H9 (cell line): Measurements from ENCODE around the gene CCDC157. TPM values are rescaled to one million over a fixed set of nuclear protein-coding genes. Genes with fewer than 3 reads are reported as not detected.

Source experiments
- DNase-seq: peaks from one replicate; pipeline ENCODE4 v3.0.0-alpha.2; 2017
- H2AFZ ChIP-seq: one replicate; pipeline ENCODE4 v1.6.1; 2013; ENCODE audit warnings: mild to moderate bottlenecking, low read length, control low read depth, moderate library complexity
- H2AK5ac ChIP-seq: 2 replicates; pipeline ENCODE4 v1.6.1; 2013; ENCODE audit warnings: low read length, control low read depth, mixed read lengths; ENCODE audit not compliant: insufficient read length
- H2BK120ac ChIP-seq: one replicate; pipeline ENCODE4 v1.6.1; 2013; ENCODE audit warnings: low read depth, mild to moderate bottlenecking, low read length, control low read depth, inconsistent platforms; ENCODE audit not compliant: poor library complexity, severe bottlenecking
- H2BK12ac ChIP-seq: 2 replicates; pipeline ENCODE4 v1.6.1; 2013; ENCODE audit warnings: low read length, control low read depth, mixed read lengths, low read depth; ENCODE audit not compliant: insufficient read length
- H2BK15ac ChIP-seq: 2 replicates; pipeline ENCODE4 v1.6.1; 2013; ENCODE audit warnings: low read depth, low read length, control low read depth
- H2BK20ac ChIP-seq: one replicate; pipeline ENCODE4 v1.6.1; 2013; ENCODE audit warnings: low read depth, mild to moderate bottlenecking, low read length, control low read depth, inconsistent platforms; ENCODE audit not compliant: poor library complexity, severe bottlenecking
- H2BK5ac ChIP-seq: 2 replicates; pipeline ENCODE4 v1.6.1; 2013; ENCODE audit warnings: low read length, control low read depth, mixed read lengths; ENCODE audit not compliant: insufficient read length
- H3K14ac ChIP-seq: 2 replicates; pipeline ENCODE4 v1.6.1; 2013; ENCODE audit warnings: low read length, control low read depth; ENCODE audit not compliant: insufficient read depth
- H3K18ac ChIP-seq: 2 replicates; pipeline ENCODE4 v1.6.1; 2013; ENCODE audit warnings: low read depth, mild to moderate bottlenecking, mixed read lengths, low read length, control low read depth; ENCODE audit not compliant: insufficient read length
- H3K23ac ChIP-seq: 2 replicates; pipeline ENCODE4 v1.6.1; 2013; ENCODE audit warnings: low read length, control low read depth, mixed read lengths, low read depth; ENCODE audit not compliant: insufficient read length
- H3K23me2 ChIP-seq: 2 replicates; pipeline ENCODE4 v1.6.1; 2013; ENCODE audit warnings: low read depth, mild to moderate bottlenecking, mixed read lengths, low read length, control low read depth; ENCODE audit not compliant: insufficient read length, poor library complexity, severe bottlenecking
- H3K27ac ChIP-seq: 2 replicates; pipeline ENCODE4 v1.5.1; 2013; ENCODE audit warnings: low read length, control low read depth, mixed read lengths, low read depth; ENCODE audit not compliant: insufficient read length
- H3K27me3 ChIP-seq: 2 replicates; pipeline ENCODE4 v1.6.1; 2013; ENCODE audit warnings: low read length, control low read depth, inconsistent platforms; ENCODE audit not compliant: insufficient read depth
- H3K4ac ChIP-seq: 2 replicates; pipeline ENCODE4 v1.6.1; 2013; ENCODE audit warnings: low read depth, mild to moderate bottlenecking, control low read depth, inconsistent platforms, low read length, moderate library complexity
- H3K4me1 ChIP-seq: 2 replicates; pipeline ENCODE4 v1.6.1; 2013; ENCODE audit warnings: low read length, control low read depth, inconsistent platforms; ENCODE audit not compliant: insufficient read depth
- H3K4me2 ChIP-seq: 2 replicates; pipeline ENCODE4 v1.6.1; 2013; ENCODE audit warnings: low read length, control low read depth, mixed read lengths; ENCODE audit not compliant: insufficient read length, insufficient read depth
- H3K56ac ChIP-seq: 2 replicates; pipeline ENCODE4 v1.6.1; 2013; ENCODE audit warnings: low read depth, mild to moderate bottlenecking, mixed read lengths, low read length, control low read depth; ENCODE audit not compliant: insufficient read length
- H3K79me1 ChIP-seq: 2 replicates; pipeline ENCODE4 v1.6.1; 2013; ENCODE audit warnings: low read depth, mild to moderate bottlenecking, moderate library complexity, low read length, control low read depth, inconsistent platforms; ENCODE audit not compliant: insufficient read depth, poor library complexity, severe bottlenecking
- H3K79me2 ChIP-seq: 2 replicates; pipeline ENCODE4 v1.6.1; 2013; ENCODE audit warnings: low read length, control low read depth, inconsistent platforms; ENCODE audit not compliant: insufficient read depth
- H3K9ac ChIP-seq: 2 replicates; pipeline ENCODE4 v1.6.1; 2013; ENCODE audit warnings: low read length, control low read depth, mixed read lengths; ENCODE audit not compliant: insufficient read length; ENCODE audit errors: extremely low read depth
- H3K9me3 ChIP-seq: one replicate; pipeline ENCODE4 v1.6.1; 2013; ENCODE audit warnings: low read depth, low read length, inconsistent platforms; ENCODE audit not compliant: control insufficient read depth
- H3T11ph ChIP-seq: one replicate; pipeline ENCODE4 v1.6.1; 2013; ENCODE audit warnings: mild to moderate bottlenecking, low read length, control low read depth, inconsistent platforms
- H4K20me1 ChIP-seq: one replicate; pipeline ENCODE4 v1.6.1; 2013; ENCODE audit not compliant: control insufficient read depth, insufficient read length, insufficient read depth
- H4K5ac ChIP-seq: 2 replicates; pipeline ENCODE4 v1.6.1; 2013; ENCODE audit warnings: low read depth, mild to moderate bottlenecking, mixed read lengths, low read length, control low read depth; ENCODE audit not compliant: insufficient read length
- H4K8ac ChIP-seq: replicated peaks from 2 replicates; pipeline ENCODE4 v1.6.1; 2013; ENCODE audit warnings: low read length, control low read depth, mixed read lengths, low read depth; ENCODE audit not compliant: insufficient read length
- H4K91ac ChIP-seq: 2 replicates; pipeline ENCODE4 v1.6.1; 2013; ENCODE audit warnings: low read depth, mild to moderate bottlenecking, moderate library complexity, mixed read lengths, low read length, control low read depth; ENCODE audit not compliant: insufficient read length
- H3K27ac Mint-ChIP-seq, 3 experiments: 2 replicates in 2 of 3; 3 replicates in 1 of 3; pipeline ENCODE4 v1.8.0; 2020 to 2021; ENCODE audit warnings: mixed read lengths in 3 of 3, mild to moderate bottlenecking in 1 of 3, moderate library complexity in 1 of 3
- H3K27me3 Mint-ChIP-seq: 2 replicates; pipeline ENCODE4 v1.8.0; 2021; ENCODE audit warnings: low read depth, mild to moderate bottlenecking, moderate library complexity, mixed read lengths
- H3K36me3 Mint-ChIP-seq, 3 experiments: 2 replicates in 2 of 3; 3 replicates in 1 of 3; pipeline ENCODE4 v1.8.0; 2020 to 2021; ENCODE audit warnings: low read depth in 3 of 3, mixed read lengths in 3 of 3; ENCODE audit not compliant: insufficient read depth in 1 of 3
- H3K4me1 Mint-ChIP-seq, 2 experiments: 2 replicates each; pipeline ENCODE4 v1.8.0; 2020; ENCODE audit warnings: mixed read lengths in 2 of 2
- H3K4me3 Mint-ChIP-seq, 2 experiments: 2 replicates in 1 of 2; 3 replicates in 1 of 2; pipeline ENCODE4 v1.8.0; 2020 to 2021; ENCODE audit warnings: mild to moderate bottlenecking in 2 of 2, mixed read lengths in 2 of 2, moderate library complexity in 1 of 2
- H3K9me3 Mint-ChIP-seq, 2 experiments: 2 replicates in 1 of 2; 3 replicates in 1 of 2; pipeline ENCODE4 v1.8.0; 2020; ENCODE audit warnings: mild to moderate bottlenecking in 2 of 2, mixed read lengths in 2 of 2, moderate library complexity in 1 of 2
- CTCF ChIP-seq: fragments of 200-600 bp; sonication (generic); conservative IDR thresholded peaks from 3 replicates; pipeline ENCODE4 v1.8.0; 2021; ENCODE audit warnings: antibody characterized with exemption, mild to moderate bottlenecking
- WGBS: extraction: QIAGEN DNeasy Blood & Tissue Kit; methylation state at CpG from one replicate; pipeline ENCODE4 v1.1.7; 2013; ENCODE audit warnings: missing lambda C conversion rate, low lambda C conversion rate, mixed read lengths; ENCODE audit not compliant: insufficient read length; ENCODE audit errors: extremely low coverage; 5-methylcytosine and 5-hydroxymethylcytosine counted together
- total RNA-seq: library from RNA; stranded (reverse); gene quantifications from 2 replicates; pipeline ENCODE4 v1.2.1, GENCODE V29; 2021

CCDC157 gene
- total RNA-seq, 1 experiment from 2014 or later = 4.3 TPM

- no peaks in the 10 kb centered on the region for H3K79me1 ChIP-seq
Observed at GRCh38 chr22:30386960-30387827, 30.4 kb downstream of the CCDC157 start, which contains the start of gene RNF215. Gene RNF215 (minus strand): TSS chr22:30387411. CDS start chr22:30387313, 98 bp downstream.

More at GRCh38 chr22:30386960-30387827, 30.4 kb downstream of the CCDC157 start, which contains the start of gene RNF215:
- peaks cover 6% of the 10 kb centered on the region for H3K23me2 ChIP-seq
- no peak within 1 kb of the TSS for H2BK120ac ChIP-seq
- H3K18ac ChIP-seq = no peak within 1 kb of the TSS
- no peaks in the 10 kb centered on the region for H3K27me3 ChIP-seq
- Mint-ChIP-seq H3K36me3 (peaks cover 0 to 16% (median 13%) of the 10 kb centered on the region in 3 experiments; a peak in 6 of 7 replicates), H3K27me3 (peaks cover 4% of the 10 kb centered on the region), H3K4me3 (peak within 1 kb of the TSS; percentile 87 to 92), H3K9me3 (peaks cover 8 to 11% of the 10 kb centered on the region in 2 experiments; a peak in 4 of 5 replicates), H3K4me1 (peaks cover 17 to 22% of the 10 kb centered on the region in 2 experiments), H3K27ac (peak within 1 kb of the TSS in 1 of 3 experiments; percentile 82; a peak in 3 of 7 replicates)
- H3K4ac ChIP-seq = no peak within 1 kb of the TSS
- H3K27ac ChIP-seq = no peak within 1 kb of the TSS
- H4K8ac ChIP-seq = no peak within 1 kb of the TSS
- no CpG with 5 or more reads among the region's 95 CpGs for WGBS
- H3K9ac ChIP-seq = no peak within 1 kb of the TSS
- H3K9me3 ChIP-seq = no peaks in the 10 kb centered on the region
- no peak within 1 kb of the TSS for H3K23ac ChIP-seq
- H3K4me1 ChIP-seq = no peaks in the 10 kb centered on the region; the same call in 1 of the 2 replicates
- H3K79me2 ChIP-seq = no peaks in the 10 kb centered on the region
- peak; percentile 94 for DNase-seq
- H3K56ac ChIP-seq = no peak within 1 kb of the TSS
- peak within 1 kb of the TSS; percentile 67 for H3K4me2 ChIP-seq
- no peak within 1 kb of the TSS for H2BK15ac ChIP-seq
- no peak within 1 kb of the TSS; the same call in 1 of the 2 replicates for H3K14ac ChIP-seq
- no peaks in the 10 kb centered on the region for H4K20me1 ChIP-seq
- no peak within 1 kb of the TSS for H4K5ac ChIP-seq
- H2BK12ac ChIP-seq = no peak within 1 kb of the TSS
- H2AFZ ChIP-seq = no peak within 1 kb of the TSS
- no peak within 1 kb of the TSS for H2AK5ac ChIP-seq
- no peak within 1 kb of the TSS for H2BK5ac ChIP-seq
- no peak within 1 kb of the TSS for H2BK20ac ChIP-seq
- no peak within 1 kb of the TSS for H3T11ph ChIP-seq
- no peak within 1 kb of the TSS for H4K91ac ChIP-seq
- peak; percentile 97 for TF ChIP-seq CTCF
